ENCODE measurements around the gene USP49.

- TF ChIP-seq EZH2 (IDR thresholded peaks at IDR 0.05; ENCODE audit: low read length, missing control alignments) = no peak
- no peak for TF ChIP-seq CTCF (conservative IDR thresholded peaks at IDR 0.05 in 1 of 2, IDR thresholded peaks at IDR 0.05 in 1 of 2; ENCODE audit: low read depth in 1 of 2, low read length in 2 of 2)
These were observed 14.6 kb upstream of the USP49 start for GRCh38 chr6:41909727-41910126.

All from fibroblast of lung (primary cell).